HL-60 (cell line): ENCODE data around the gene NXNL2.

Source experiments
- DNase-seq, 2 experiments: peaks; one replicate each; pipeline ENCODE4 v3.0.0-alpha.2; 2010 to 2020; ENCODE audit warnings: low read depth in 1 of 2, low spot score in 1 of 2
- H3K27ac ChIP-seq: fragments of 250-450 bp; sonication (Bioruptor Pico); replicated peaks from 2 replicates; pipeline ENCODE4 v1.5.1; 2020; ENCODE audit warnings: mild to moderate bottlenecking, moderate library complexity
- H3K27me3 ChIP-seq: fragments of 250-450 bp; sonication (Bioruptor Pico); 2 replicates; pipeline ENCODE4 v1.5.1; 2021; ENCODE audit warnings: mild to moderate bottlenecking, moderate library complexity; ENCODE audit not compliant: insufficient read depth, poor library complexity, severe bottlenecking
- H3K4me3 ChIP-seq: replicated peaks from 2 replicates; pipeline ENCODE4 v1.5.1; 2011; ENCODE audit warnings: mild to moderate bottlenecking, control low read depth, low read length; ENCODE audit not compliant: insufficient read depth
- GABPA ChIP-seq: IDR thresholded peaks from 2 replicates; pipeline ENCODE4 v1.6.1; 2012; ENCODE audit warnings: low read depth
- POLR2AphosphoS5 ChIP-seq: IDR thresholded peaks from 2 replicates; pipeline ENCODE4 v1.6.1; 2012; ENCODE audit warnings: low read depth
- SPI1 ChIP-seq: IDR thresholded peaks from 2 replicates; pipeline ENCODE4 v1.6.1; 2012; ENCODE audit warnings: low read depth, mild to moderate bottlenecking, borderline replicate concordance
- TF ChIP-seq, protein P1 (sequence below): IDR thresholded peaks from 2 replicates; pipeline ENCODE4 v1.6.1; 2012; ENCODE audit warnings: low read depth; ENCODE audit not compliant: insufficient replicate concordance
- TF ChIP-seq, protein P2 (sequence below): IDR thresholded peaks from one replicate; pipeline ENCODE4 v1.5.1; 2011; ENCODE audit warnings: low read length, control low read depth, inconsistent platforms; ENCODE audit not compliant: insufficient read depth

The NXNL2 gene

GRCh38 chr9:88531920-88532698 lies 2.9 kb upstream of the NXNL2 start:
- DNase-seq: peak; percentile 68 to 82
- Histone ChIP-seq H3K27ac (peak overlapping the region; percentile 21; the same call in 1 of the 2 replicates), H3K4me3 (no peak overlapping the region; the same call in 1 of the 2 replicates), H3K27me3 (peaks cover 16% of the 10 kb centered on the region)
- TF ChIP-seq SPI1: no peak
- TF ChIP-seq, protein P1, sequence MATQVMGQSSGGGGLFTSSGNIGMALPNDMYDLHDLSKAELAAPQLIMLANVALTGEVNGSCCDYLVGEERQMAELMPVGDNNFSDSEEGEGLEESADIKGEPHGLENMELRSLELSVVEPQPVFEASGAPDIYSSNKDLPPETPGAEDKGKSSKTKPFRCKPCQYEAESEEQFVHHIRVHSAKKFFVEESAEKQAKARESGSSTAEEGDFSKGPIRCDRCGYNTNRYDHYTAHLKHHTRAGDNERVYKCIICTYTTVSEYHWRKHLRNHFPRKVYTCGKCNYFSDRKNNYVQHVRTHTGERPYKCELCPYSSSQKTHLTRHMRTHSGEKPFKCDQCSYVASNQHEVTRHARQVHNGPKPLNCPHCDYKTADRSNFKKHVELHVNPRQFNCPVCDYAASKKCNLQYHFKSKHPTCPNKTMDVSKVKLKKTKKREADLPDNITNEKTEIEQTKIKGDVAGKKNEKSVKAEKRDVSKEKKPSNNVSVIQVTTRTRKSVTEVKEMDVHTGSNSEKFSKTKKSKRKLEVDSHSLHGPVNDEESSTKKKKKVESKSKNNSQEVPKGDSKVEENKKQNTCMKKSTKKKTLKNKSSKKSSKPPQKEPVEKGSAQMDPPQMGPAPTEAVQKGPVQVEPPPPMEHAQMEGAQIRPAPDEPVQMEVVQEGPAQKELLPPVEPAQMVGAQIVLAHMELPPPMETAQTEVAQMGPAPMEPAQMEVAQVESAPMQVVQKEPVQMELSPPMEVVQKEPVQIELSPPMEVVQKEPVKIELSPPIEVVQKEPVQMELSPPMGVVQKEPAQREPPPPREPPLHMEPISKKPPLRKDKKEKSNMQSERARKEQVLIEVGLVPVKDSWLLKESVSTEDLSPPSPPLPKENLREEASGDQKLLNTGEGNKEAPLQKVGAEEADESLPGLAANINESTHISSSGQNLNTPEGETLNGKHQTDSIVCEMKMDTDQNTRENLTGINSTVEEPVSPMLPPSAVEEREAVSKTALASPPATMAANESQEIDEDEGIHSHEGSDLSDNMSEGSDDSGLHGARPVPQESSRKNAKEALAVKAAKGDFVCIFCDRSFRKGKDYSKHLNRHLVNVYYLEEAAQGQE: no peak
- no peak for TF ChIP-seq POLR2AphosphoS5
- no peak for TF ChIP-seq GABPA
- TF ChIP-seq, protein P2, sequence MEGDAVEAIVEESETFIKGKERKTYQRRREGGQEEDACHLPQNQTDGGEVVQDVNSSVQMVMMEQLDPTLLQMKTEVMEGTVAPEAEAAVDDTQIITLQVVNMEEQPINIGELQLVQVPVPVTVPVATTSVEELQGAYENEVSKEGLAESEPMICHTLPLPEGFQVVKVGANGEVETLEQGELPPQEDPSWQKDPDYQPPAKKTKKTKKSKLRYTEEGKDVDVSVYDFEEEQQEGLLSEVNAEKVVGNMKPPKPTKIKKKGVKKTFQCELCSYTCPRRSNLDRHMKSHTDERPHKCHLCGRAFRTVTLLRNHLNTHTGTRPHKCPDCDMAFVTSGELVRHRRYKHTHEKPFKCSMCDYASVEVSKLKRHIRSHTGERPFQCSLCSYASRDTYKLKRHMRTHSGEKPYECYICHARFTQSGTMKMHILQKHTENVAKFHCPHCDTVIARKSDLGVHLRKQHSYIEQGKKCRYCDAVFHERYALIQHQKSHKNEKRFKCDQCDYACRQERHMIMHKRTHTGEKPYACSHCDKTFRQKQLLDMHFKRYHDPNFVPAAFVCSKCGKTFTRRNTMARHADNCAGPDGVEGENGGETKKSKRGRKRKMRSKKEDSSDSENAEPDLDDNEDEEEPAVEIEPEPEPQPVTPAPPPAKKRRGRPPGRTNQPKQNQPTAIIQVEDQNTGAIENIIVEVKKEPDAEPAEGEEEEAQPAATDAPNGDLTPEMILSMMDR: no peak

GRCh38 chr9:88533951-88534455 lies 975 bp upstream of the NXNL2 start:
- TF ChIP-seq, protein P2: no peak
- TF ChIP-seq SPI1 (peak; percentile 67; the same call in 1 of the 2 replicates), POLR2AphosphoS5 (no peak), GABPA (no peak)
- TF ChIP-seq, protein P1: no peak
- peak; percentile 50 to 56 for DNase-seq
- peak overlapping the region; percentile 56 for H3K27ac ChIP-seq
- H3K27me3 ChIP-seq: peaks cover 16% of the 10 kb centered on the region
- peak overlapping the region; percentile 40 for H3K4me3 ChIP-seq

DNA sequence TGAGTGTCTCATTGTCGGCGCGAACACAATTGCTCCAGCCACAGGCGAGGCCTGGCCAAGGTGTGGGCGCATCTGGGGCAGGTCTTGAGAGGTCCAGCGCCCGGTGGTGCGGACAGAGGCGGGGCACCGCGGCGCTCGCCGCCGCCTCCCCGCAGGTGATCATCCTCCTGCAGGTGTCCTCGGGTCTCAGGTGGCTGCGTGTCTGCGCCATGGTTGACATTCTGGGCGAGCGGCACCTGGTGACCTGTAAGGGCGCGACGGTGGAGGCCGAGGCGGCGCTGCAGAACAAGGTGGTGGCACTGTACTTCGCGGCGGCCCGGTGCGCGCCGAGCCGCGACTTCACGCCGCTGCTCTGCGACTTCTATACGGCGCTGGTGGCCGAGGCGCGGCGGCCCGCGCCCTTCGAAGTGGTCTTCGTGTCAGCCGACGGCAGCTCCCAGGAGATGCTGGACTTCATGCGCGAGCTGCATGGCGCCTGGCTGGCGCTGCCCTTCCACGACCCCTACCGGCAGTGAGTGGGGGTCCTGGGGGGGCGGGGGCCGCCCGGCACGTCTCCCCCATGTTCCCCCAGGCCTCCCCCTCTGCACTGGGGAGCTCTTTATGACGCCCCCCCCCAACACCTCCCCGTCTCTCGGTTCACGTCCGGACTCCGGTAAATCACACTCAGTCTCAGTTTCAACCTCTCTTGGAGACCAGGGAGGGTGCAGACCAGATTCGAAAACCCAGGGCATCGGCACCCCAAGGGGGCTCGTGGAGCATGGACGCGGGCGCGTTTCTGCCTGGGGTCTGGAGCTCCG lies 446 bp downstream of the NXNL2 start:
- no peak for TF ChIP-seq GABPA
- no peak for TF ChIP-seq SPI1
- no peak for TF ChIP-seq POLR2AphosphoS5
- TF ChIP-seq, protein P2: no peak
- TF ChIP-seq, protein P1: no peak
- peaks cover 16% of the 10 kb centered on the region for H3K27me3 ChIP-seq
- no peak overlapping the region for H3K27ac ChIP-seq
- no peak for DNase-seq
- peak overlapping the region; percentile 40 for H3K4me3 ChIP-seq
